Right lobe of liver (tissue), 4 donors: ENCODE data around the gene RPL6.
"Not testable (repeated sequence)": the region's sequence is repeated elsewhere in the genome, so short reads cannot be mapped to it uniquely, and the experiment has no call there.

Experiments used
- CTCF ChIP-seq, 4 donors: fragments of 200-600 bp in 3 of 4; fragments of 450-650 bp in 1 of 4; IDR thresholded peaks; one replicate each; pipeline versions ENCODE4 v1.5.1 to v1.8.0; 2016 to 2022; ENCODE audit warnings: antibody characterized with exemption in 4 of 4, mild to moderate bottlenecking in 2 of 4
- POLR2A ChIP-seq: fragments of 450-650 bp; IDR thresholded peaks from one replicate; pipeline ENCODE4 v1.6.1; 2017; ENCODE audit warnings: antibody characterized with exemption, mild to moderate bottlenecking
- donor health status: DM: no; HTN: no; CAD: no.
- donor health status: DM: no; HTN: no; CAD: no.
- donor health status: DM: no; HTN: yes; CAD: no.

GRCh38 chr12:112440653-112441052 is 31.2 kb upstream of the RPL6 start:
- TF ChIP-seq POLR2A; CTCF (IDR thresholded peaks at IDR 0.05): not testable (repeated sequence)
